AG10803 (cell line): Measurements from ENCODE around the gene NELL1.
A peak's percentile ranks its signal among the peaks of the same experiment; 100 is the strongest.

ENCODE experiments used
- DNase-seq: peaks from one replicate; pipeline ENCODE4 v3.0.0; 2010; ENCODE audit warnings: low read depth
- H3K4me3 ChIP-seq: 2 replicates; pipeline ENCODE4 v1.5.1; 2011; ENCODE audit warnings: mild to moderate bottlenecking, low read length, control low read depth
- CTCF ChIP-seq: conservative IDR thresholded peaks from 2 replicates; pipeline ENCODE4 v1.5.1; 2011; ENCODE audit warnings: mild to moderate bottlenecking, low read length, control low read depth, inconsistent platforms

NELL1 gene

GRCh38 chr11:20644360-20644759 lies 25.0 kb upstream of the NELL1 start:
- H3K4me3 ChIP-seq, result no peak overlapping the region
- no peak for TF ChIP-seq CTCF
- DNase-seq, result no peak

GRCh38 chr11:20647976-20648565 lies 21.3 kb upstream of the NELL1 start:
- peak; percentile 39 for DNase-seq
- peak; percentile 91 for TF ChIP-seq CTCF

GRCh38 chr11:20652150-20652806 lies 17.1 kb upstream of the NELL1 start:
- no peak overlapping the region for H3K4me3 ChIP-seq
- no peak for DNase-seq
- TF ChIP-seq CTCF, result no peak

More at GRCh38 chr11:20647976-20648565, 21.3 kb upstream of the NELL1 start:
- no peak overlapping the region for H3K4me3 ChIP-seq

- H3K4me3 ChIP-seq, result no peak overlapping the region
- TF ChIP-seq CTCF, result no peak
- no peak for DNase-seq
Observed at GRCh38 chr11:20654038-20654437, 15.3 kb upstream of the NELL1 start.

- no peak overlapping the region for H3K4me3 ChIP-seq
- no peak for TF ChIP-seq CTCF
- no peak for DNase-seq
Observed at GRCh38 chr11:20656901-20657300, 12.5 kb upstream of the NELL1 start.

- DNase-seq, result no peak
- H3K4me3 ChIP-seq, result no peak overlapping the region
- TF ChIP-seq CTCF, result no peak
Observed at GRCh38 chr11:20658135-20658534, 11.3 kb upstream of the NELL1 start.

GRCh38 chr11:20661445-20661844 lies 7.9 kb upstream of the NELL1 start:
- no peak for DNase-seq
- no peak overlapping the region for H3K4me3 ChIP-seq
- no peak for TF ChIP-seq CTCF
